ENCODE results near the gene VTI1B. TPM values are rescaled to one million over a fixed set of nuclear protein-coding genes. Genes with fewer than 3 reads are reported as not detected.
"Not testable (repeated sequence)": the region's sequence is repeated elsewhere in the genome, so short reads cannot be mapped to it uniquely, and the experiment has no call there.

Gene VTI1B, protein sequence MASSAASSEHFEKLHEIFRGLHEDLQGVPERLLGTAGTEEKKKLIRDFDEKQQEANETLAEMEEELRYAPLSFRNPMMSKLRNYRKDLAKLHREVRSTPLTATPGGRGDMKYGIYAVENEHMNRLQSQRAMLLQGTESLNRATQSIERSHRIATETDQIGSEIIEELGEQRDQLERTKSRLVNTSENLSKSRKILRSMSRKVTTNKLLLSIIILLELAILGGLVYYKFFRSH
- total RNA-seq (10 to 100 TPM; 48.0 to 73.3 (median 54.5) TPM), polyA plus RNA-seq (10 to 100 TPM; 40.9 to 46.3 TPM)

GRCh38 chr14:67674480-67675218 is at the start of gene VTI1B:
Gene VTI1B (minus strand): TSS chr14:67674632. CDS start chr14:67674489, 143 bp downstream.
- no peak for TF ChIP-seq CTCF (IDR thresholded peaks at IDR 0.05)
- H3K27me3 ChIP-seq: no peaks in the 10 kb centered on the region
- DNase-seq (peak; percentile 78 to 88 (median 80)), FAIRE-seq (no peak), ATAC-seq (peak; percentile 94 to 97 (median 95))
- H3K36me3 ChIP-seq: no peaks in the 10 kb centered on the region
- intact Hi-C loops (cut with DNase I): loop anchor here in 1 of 3 donors (10.0 kb wide), 1 partner anchor 90 kb away; no protein-coding TSS in a partner anchor
- H3K27ac ChIP-seq: peak within 1 kb of the TSS; percentile 98 to 100 (median 100)
- peak within 1 kb of the TSS; percentile 89 to 100 (median 96) for H3K4me3 ChIP-seq
- H3K9me3 ChIP-seq: no peaks in the 10 kb centered on the region
- 0% methylated on average over 66 to 87 of the region's 87 CpGs for WGBS, 2 donors
- peaks cover 0 to 24% (median 4%) of the 10 kb centered on the region in 3 donors for H3K4me1 ChIP-seq

GRCh38 chr14:67722293-67722692 is 47.9 kb upstream of the VTI1B start:
- peak in 3 of 6 donors; percentile 21 to 52 (median 39) for DNase-seq

DNA sequence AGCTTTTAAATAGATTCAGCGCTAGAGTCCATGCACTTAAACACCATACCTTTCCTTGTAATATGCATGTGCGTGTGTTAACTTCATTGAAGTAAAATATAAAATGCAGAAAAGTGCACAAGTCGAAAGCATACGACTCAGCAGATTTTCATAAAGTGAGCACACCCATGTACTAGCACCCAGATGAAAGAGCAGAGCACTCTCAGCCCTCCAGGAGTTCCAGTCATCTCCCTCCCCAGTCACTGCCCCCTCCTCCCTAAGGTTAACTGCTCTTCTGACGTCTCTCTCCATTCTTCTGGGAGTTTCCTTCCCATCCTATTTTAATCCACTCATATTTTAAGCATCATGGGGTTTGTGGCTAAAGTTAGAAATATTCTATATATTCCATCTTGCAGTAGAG is 47.4 kb upstream of the VTI1B start:
- Histone ChIP-seq H3K36me3 (no peaks in the 10 kb centered on the region), H3K27me3 (no peaks in the 10 kb centered on the region), H3K4me1 (no peaks in the 10 kb centered on the region), H3K9me3 (no peaks in the 10 kb centered on the region), H3K4me3 (no peak overlapping the region), H3K27ac (no peak overlapping the region)
- no peak for FAIRE-seq
- DNase-seq: no peak
- no peak for TF ChIP-seq CTCF (IDR thresholded peaks at IDR 0.05)
- 72 to 76% methylated on average over 5 of the region's 5 CpGs for WGBS, 2 donors
- intact Hi-C loops (cut with DNase I): no loop called here
- ATAC-seq: no peak

More at GRCh38 chr14:67722293-67722692, 47.9 kb upstream of the VTI1B start:
- 0 to 5% methylated on average over 3 of the region's 3 CpGs for WGBS, 2 donors
- intact Hi-C loops (cut with DNase I): no loop called here
- Histone ChIP-seq H3K4me1 (no peaks in the 10 kb centered on the region), H3K27me3 (no peaks in the 10 kb centered on the region), H3K4me3 (peak overlapping the region in 1 of 4 donors; percentile 12), H3K27ac (no peak overlapping the region), H3K9me3 (no peaks in the 10 kb centered on the region), H3K36me3 (no peaks in the 10 kb centered on the region)
- TF ChIP-seq CTCF (IDR thresholded peaks at IDR 0.05): no peak
- FAIRE-seq: no peak
- peak; percentile 60 to 79 (median 76) for ATAC-seq

DNA sequence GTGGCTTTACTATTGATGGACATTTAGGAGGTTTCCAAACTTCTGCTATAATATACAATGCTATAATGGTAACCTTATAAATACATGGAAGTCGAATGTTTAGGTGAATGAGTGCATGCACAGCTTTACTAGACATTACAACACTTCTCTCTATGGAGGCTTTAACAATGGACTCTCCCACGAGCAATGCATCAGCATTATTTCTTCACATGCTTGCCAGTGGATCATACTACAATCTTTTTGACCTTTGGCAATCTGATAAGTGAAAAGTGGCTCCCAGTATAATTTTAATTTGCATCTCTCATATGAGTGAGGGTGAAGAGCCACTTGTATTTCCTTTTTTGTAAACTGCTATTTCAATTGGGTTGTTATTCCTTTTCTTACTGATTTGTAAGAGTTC is 45.4 kb upstream of the VTI1B start:
- no peak for FAIRE-seq
- 54 to 65% methylated on average over 2 of the region's 2 CpGs for WGBS, 2 donors
- H3K4me3 ChIP-seq: no peak overlapping the region
- TF ChIP-seq CTCF (IDR thresholded peaks at IDR 0.05): no peak
- H3K27ac ChIP-seq: no peak overlapping the region
- no peak for DNase-seq
- intact Hi-C loops (cut with DNase I): no loop called here
- H3K4me1 ChIP-seq: no peaks in the 10 kb centered on the region
- H3K27me3 ChIP-seq: no peaks in the 10 kb centered on the region
- no peak for ATAC-seq
- no peaks in the 10 kb centered on the region for H3K36me3 ChIP-seq
- H3K9me3 ChIP-seq: no peaks in the 10 kb centered on the region

- H3K27me3 ChIP-seq; H3K36me3 ChIP-seq; ATAC-seq; DNase-seq; FAIRE-seq; H3K4me3 ChIP-seq; intact Hi-C loops (cut with DNase I); H3K27ac ChIP-seq; H3K4me1 ChIP-seq; H3K9me3 ChIP-seq: not testable (repeated sequence)
- WGBS, 2 donors: 84 to 90% methylated on average over 3 of the region's 3 CpGs
Measured at GRCh38 chr14:67719385-67719784, 45.0 kb upstream of the VTI1B start.

Data from pancreas (tissue), 10 donors.